GM19023 (cell line): ENCODE data around the gene SLC44A5.
"Not testable (repeated sequence)": the region's sequence is repeated elsewhere in the genome, so short reads cannot be mapped to it uniquely, and the experiment has no call there.

Experiments used
- ATAC-seq: cut with Tn5 transposase; IDR thresholded peaks from one replicate; pipeline ENCODE4 v1.9.1; 2021; ENCODE audit warnings: mild to moderate bottlenecking, moderate library complexity; ENCODE audit not compliant: unreplicated experiment

The SLC44A5 gene

GRCh38 chr1:75611014-75611413, at the start of gene SLC44A5:
SLC44A5 (minus strand) TSS chr1:75611114; CDS start chr1:75541447, 69,667 bp downstream.
- ATAC-seq, result no peak

- no peak for ATAC-seq
Observed at GRCh38 chr1:75655931-75656330, 45.0 kb upstream of the SLC44A5 start.

- ATAC-seq, result not testable (repeated sequence)
Observed at GRCh38 chr1:75647183-75647582, 36.3 kb upstream of the SLC44A5 start.

GRCh38 chr1:75645153-75645552, 34.2 kb upstream of the SLC44A5 start:
- not testable (repeated sequence) for ATAC-seq

GRCh38 chr1:75643460-75643859, 32.5 kb upstream of the SLC44A5 start:
- ATAC-seq, result no peak

GRCh38 chr1:75641325-75641724, 30.4 kb upstream of the SLC44A5 start:
- ATAC-seq, result no peak

- no peak for ATAC-seq
Observed at GRCh38 chr1:75640137-75640536, 29.2 kb upstream of the SLC44A5 start.

GRCh38 chr1:75632350-75632949, 21.5 kb upstream of the SLC44A5 start:
- ATAC-seq, result no peak

- no peak for ATAC-seq
Observed at GRCh38 chr1:75630998-75631397, 20.1 kb upstream of the SLC44A5 start.

- no peak for ATAC-seq
Observed at GRCh38 chr1:75630004-75630594, 19.2 kb upstream of the SLC44A5 start.

GRCh38 chr1:75625795-75626194, 14.9 kb upstream of the SLC44A5 start:
- no peak for ATAC-seq

GRCh38 chr1:75618382-75618781, 7.5 kb upstream of the SLC44A5 start:
- no peak for ATAC-seq

- ATAC-seq, result peak; percentile 5
Observed at GRCh38 chr1:75616436-75617433, 5.8 kb upstream of the SLC44A5 start.

- peak; percentile 51 for ATAC-seq
Observed at GRCh38 chr1:75615613-75616435, 4.9 kb upstream of the SLC44A5 start.

- peak; percentile 10 for ATAC-seq
Observed at GRCh38 chr1:75614399-75614756, 3.5 kb upstream of the SLC44A5 start.

- no peak for ATAC-seq
Observed at GRCh38 chr1:75613916-75614315, 3.0 kb upstream of the SLC44A5 start.

GRCh38 chr1:75612976-75613375, 2.1 kb upstream of the SLC44A5 start:
- ATAC-seq, result no peak

GRCh38 chr1:75602486-75602885, 8.4 kb downstream of the SLC44A5 start:
- ATAC-seq, result no peak

GRCh38 chr1:75600781-75601180, 10.1 kb downstream of the SLC44A5 start:
- ATAC-seq, result no peak

GRCh38 chr1:75594327-75594726, 16.6 kb downstream of the SLC44A5 start:
- ATAC-seq, result no peak

- ATAC-seq, result not testable (repeated sequence)
Observed at GRCh38 chr1:75593457-75593856, 17.5 kb downstream of the SLC44A5 start.
